KOPT-K1 (cell line): ENCODE measurements around the gene CDIP1.

ENCODE experiments used
- H3K27ac ChIP-seq: fragments of 200-600 bp; sonication (generic); 2 replicates; pipeline ENCODE4 v1.5.1; 2016; ENCODE audit warnings: antibody characterized with exemption, mild to moderate bottlenecking, low read depth, low read length; ENCODE audit not compliant: poor library complexity, severe bottlenecking
- H3K36me3 ChIP-seq: fragments of 200-600 bp; sonication (generic); 2 replicates; pipeline ENCODE4 v1.5.1; 2017; ENCODE audit warnings: antibody characterized with exemption, mild to moderate bottlenecking, low read length, moderate library complexity; ENCODE audit not compliant: insufficient read depth
- H3K9me3 ChIP-seq: fragments of 200-600 bp; sonication (generic); 2 replicates; pipeline ENCODE4 v1.5.1; 2017; ENCODE audit warnings: antibody characterized with exemption, low read length, mild to moderate bottlenecking; ENCODE audit not compliant: insufficient read depth, poor library complexity, severe bottlenecking

The CDIP1 gene

DNA sequence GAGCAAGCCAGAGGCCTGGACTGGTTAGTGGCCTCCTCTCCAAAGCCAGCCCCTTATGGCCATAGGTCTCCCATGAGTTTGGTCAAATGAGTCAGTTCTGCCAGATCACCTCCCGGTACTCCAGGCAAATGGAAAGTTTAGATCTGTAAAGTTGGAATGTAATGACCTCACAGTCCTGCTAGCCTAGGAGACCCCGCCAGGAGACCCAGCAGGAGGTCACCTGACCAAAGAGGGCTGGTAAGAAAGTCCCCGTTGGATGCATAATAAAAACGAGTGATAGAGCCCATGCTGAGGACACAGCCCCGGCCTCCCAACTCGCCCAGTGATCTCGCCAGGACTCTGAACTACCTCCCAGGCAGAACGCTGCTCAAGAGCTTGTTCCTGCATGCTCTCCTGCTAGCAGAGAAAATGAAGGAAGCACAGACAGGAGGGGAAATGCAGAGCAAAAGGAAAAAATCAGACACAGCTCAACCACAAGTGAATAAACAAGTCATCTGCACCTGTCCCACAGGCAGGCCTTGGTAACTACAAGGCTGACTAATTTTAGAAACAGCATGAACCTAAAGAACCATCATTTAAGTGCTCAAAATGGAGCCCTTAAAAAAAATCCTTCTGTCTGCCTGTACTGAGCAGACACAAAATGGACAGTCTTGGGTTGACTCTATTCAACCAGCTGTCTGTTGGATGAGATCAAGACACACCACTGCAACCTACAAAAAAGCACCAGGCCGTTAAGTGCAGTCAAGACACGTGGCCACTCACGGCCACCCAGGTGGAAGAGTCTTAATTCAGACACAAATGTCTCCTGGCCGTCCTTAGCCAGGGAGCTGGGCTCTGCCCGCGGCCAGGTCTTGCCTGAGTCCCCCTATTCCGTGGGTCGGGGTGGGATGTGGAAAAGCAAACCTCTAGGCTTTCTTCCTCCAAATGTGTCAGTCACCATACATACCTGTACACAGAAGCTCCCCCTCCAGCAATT, 9.2 kb downstream of the CDIP1 start:
- Histone ChIP-seq H3K36me3 (no peaks in the 10 kb centered on the region), H3K9me3 (no peaks in the 10 kb centered on the region), H3K27ac (peak overlapping the region; percentile 49)

DNA sequence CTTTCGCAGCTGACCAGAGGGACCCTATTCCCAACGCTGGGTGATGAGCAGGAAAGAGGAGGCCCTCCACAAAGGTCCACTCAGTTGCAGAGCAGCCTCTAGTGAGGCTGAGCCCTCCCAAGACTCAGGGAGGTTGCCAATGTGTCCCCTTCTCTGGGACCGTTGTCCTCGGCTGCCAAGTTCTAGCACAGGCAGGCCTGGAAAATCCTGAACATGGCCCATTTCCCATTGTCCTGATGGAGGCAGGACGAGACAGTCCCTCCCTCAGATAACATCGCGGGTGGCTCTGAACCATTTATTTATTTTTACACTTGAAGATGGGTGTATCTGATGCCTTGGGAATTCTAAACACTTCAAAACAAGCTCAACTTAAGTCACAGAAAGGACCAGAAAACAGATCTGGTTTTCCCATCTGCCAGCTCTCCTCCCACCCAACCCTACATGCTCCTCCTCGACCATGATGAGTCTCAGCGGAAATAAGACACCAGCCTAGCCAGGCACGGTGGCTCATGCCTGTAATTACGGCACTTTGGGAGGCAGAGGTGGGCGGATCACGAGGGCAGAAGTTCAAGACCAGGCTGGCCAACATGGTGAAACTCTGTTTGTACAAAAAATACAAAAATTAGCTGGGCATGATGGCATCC, 12.8 kb downstream of the CDIP1 start:
- H3K9me3 ChIP-seq: no peaks in the 10 kb centered on the region
- H3K36me3 ChIP-seq: no peaks in the 10 kb centered on the region
- no peak overlapping the region for H3K27ac ChIP-seq

DNA sequence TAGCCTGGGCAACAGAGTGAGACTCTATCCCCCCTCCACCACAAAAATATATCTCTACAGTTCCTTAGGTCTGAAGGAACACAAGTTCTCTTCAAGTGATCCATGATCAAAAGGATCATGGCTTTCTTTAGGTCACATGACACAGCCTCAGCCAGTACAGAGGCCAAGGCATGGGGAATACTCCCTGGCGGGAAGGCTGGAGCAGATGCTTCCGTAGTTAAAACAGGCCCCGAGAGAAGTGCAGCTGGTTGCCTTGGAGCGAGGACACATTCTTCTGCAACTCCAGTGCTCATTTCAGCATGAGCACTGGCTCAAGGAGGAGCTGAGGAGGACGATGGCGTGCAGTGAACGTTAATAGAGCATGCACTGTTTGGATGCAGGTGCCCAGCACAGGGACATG, 13.5 kb downstream of the CDIP1 start:
- no peaks in the 10 kb centered on the region for H3K9me3 ChIP-seq
- no peaks in the 10 kb centered on the region for H3K36me3 ChIP-seq
- no peak overlapping the region for H3K27ac ChIP-seq

DNA sequence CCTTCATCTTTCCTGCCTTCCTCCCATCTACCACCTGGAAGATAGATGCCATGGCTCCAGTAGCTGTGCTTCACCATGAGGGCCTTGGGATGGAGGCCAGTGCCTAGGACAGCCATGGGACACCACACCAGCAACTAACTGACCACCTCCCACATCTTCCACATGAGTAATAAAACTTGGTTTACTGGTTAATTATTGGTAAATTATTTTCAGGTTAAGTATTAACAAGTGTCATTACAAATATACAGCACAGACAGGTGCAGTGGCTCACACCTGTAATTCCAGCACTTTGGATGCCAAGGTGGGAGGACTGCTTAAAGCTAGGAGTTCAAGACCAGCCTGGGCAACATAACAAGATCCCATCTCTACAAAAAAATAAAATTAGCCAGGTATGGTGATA, 14.0 kb downstream of the CDIP1 start:
- no peaks in the 10 kb centered on the region for H3K9me3 ChIP-seq
- no peaks in the 10 kb centered on the region for H3K36me3 ChIP-seq
- H3K27ac ChIP-seq: no peak overlapping the region

DNA sequence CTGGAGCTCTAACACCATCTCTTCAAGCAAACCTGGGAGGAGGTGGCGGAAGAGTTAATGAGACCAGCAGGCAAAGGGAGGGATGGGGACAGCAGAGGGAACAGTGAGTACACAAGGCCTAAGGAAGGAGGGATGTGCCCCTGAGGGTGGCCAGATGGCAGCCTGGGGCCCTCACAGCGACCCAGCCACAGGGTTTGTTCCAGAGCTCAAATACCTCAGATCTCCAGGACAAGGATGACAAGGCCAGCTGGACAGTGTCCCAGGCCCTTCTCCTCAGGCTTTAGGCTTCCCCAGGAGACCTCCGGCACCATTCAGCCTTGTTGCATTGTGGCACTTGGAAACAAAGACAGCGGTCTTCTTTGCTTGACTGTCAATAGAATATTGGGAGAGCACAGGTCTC, 14.9 kb downstream of the CDIP1 start:
- Histone ChIP-seq H3K36me3 (no peaks in the 10 kb centered on the region), H3K27ac (no peak overlapping the region), H3K9me3 (no peaks in the 10 kb centered on the region)

DNA sequence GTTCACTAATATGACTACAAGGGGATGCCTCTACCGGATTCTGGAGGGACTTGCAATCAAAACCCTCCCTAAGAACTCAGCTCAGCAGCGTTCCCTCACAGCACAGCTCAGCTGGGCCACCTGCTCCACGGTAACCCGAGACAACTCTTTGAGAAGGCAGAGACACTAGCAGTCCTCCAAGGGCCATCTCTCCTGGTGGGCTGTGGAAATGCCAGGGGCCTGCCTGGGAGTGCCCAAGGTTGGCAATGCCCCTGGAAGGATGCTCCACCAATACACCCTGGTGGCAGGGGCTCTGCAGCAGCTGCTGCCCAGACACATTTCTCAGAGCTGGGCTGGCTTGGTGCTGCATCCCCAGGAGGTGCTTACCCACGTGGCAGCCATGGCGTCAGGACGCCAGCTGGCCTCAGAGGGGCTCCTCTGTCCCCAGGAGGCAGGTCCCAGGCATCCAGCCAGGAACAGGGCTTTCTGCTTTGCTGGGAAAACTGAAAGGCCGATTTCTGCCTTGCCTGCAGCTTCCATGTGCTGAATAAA, 16.5 kb downstream of the CDIP1 start:
- Histone ChIP-seq H3K36me3 (no peaks in the 10 kb centered on the region), H3K27ac (no peak overlapping the region), H3K9me3 (no peaks in the 10 kb centered on the region)

DNA sequence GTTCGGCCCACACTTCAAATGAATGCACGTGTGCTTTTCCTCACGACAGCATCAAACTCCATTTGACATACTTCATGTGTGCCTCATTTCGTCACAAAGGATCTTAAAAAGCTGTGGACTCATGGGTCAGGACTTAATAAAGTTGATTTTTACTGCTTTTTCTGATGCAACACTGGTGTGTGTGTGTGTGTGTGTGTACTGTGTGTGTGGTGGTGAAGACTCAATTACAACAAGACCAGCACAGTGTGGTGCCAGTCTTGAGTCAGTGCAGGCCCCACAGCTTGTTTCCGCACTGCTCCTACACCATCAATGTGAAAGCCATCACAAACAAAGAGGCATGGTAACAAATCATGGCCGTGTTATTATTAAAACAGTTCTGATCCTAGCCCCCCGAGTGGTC, 17.7 kb downstream of the CDIP1 start:
- Histone ChIP-seq H3K27ac (no peak overlapping the region), H3K36me3 (no peaks in the 10 kb centered on the region), H3K9me3 (no peaks in the 10 kb centered on the region)

DNA sequence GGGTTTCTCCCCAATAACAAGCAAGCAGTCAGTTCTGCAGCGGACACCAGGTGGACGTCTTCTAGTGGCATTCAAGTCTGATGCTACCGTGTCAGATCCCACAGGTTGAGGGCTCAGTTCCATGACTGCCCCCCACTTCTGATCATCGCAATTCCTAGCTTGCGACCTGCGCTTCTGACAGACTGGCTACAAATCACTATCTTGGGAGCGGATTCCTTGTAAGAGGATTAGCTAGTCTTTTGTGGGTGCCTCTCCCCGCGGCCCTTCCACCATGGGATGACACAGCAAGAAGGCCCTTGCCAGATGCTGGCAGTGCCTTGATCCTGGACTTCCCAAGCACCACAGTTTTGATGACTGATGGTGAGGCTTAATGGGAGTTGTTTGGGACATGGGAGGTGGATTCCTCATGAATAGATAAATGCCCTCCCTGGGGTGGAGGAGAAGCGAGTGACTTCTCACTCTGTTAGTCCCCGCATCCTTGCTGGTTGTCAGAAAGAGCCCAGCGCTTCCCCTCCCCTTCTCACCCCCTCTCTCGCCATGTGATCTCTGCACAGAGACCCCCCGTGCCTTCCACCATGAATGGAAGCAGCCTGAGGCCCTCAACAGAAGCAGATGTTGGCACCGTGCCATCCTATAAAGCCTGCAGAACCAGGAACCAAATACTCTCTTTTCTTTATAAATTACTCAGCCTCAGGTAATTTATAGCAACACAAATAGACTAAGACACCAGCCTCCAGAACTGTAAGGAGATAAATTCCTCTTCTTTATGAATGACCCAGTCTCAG, 19.1 kb downstream of the CDIP1 start:
- no peaks in the 10 kb centered on the region for H3K36me3 ChIP-seq
- no peaks in the 10 kb centered on the region for H3K9me3 ChIP-seq
- H3K27ac ChIP-seq: no peak overlapping the region

DNA sequence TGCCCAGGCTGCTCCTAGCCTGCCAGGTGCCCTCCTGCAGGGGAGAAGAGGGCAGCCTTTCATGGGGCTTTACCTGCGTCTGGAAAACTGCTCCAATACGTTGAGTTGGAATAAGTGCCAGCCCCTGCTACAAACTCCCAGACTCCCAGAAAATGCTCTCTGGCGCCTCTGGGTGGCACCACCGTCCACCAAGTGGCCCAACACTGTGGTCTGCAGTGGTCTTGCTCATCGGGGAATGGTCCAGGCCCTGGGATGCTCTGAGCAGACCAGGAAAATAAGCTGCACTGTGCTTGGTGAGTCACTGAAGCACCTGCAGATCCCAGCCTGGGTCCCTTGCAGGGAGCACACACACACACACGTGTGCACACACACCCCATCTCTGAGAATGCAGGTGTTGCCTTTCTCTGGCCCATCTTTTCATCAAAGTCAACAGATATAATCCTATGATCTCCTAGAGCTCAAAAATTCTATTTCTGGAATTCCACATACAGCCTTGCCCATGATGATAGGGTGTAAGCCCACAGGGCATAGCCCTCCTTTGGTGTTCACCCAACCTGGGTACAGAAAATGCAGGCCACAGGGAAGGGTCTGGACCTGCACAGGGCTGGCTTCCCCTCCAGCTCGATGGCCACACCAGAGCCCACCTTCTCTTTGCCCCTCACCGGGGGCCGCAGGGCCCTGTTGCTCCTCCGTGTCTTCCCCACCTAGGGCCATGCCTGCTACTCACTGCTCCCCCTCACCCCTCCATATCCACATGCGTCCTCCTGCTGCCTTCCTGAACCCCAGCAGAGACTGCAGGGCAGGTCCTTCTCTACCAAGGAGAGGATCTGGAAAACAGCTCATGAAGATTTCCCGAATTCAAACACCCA, 20.5 kb downstream of the CDIP1 start:
- H3K36me3 ChIP-seq: peaks cover 9% of the 10 kb centered on the region; the same call in 1 of the 2 replicates
- H3K27ac ChIP-seq: no peak overlapping the region
- H3K9me3 ChIP-seq: no peaks in the 10 kb centered on the region

DNA sequence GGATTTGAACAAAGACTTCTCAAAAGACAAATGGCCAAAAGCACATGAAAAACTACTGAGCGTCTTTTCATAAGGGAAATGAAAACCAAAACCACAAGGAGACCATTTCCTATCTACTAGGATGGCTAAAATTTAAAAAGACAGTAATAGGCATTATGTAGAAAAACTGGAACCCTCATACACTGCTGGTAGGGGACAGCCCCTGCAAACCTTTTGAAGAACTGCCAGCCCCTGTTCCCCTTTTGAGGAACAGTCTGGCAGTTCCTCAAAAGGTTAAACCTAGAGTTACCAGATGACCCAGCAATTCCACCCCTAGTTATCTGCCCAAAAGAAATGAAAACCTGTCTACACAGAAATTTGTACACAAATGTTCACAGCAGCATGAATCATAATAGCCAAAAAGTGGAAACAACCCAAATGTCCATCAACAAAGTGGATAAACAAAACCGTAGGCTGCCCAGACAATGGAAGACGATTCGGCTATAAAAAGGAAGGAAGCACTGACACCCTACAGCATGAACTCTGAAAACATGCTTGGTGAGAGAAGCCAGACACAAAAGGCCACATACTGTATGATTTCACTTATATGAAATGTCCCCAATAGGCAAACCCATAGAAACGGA, 22.9 kb downstream of the CDIP1 start:
- Histone ChIP-seq H3K36me3 (peaks cover 32% of the 10 kb centered on the region), H3K27ac (peak overlapping the region; percentile 53), H3K9me3 (no peaks in the 10 kb centered on the region)

DNA sequence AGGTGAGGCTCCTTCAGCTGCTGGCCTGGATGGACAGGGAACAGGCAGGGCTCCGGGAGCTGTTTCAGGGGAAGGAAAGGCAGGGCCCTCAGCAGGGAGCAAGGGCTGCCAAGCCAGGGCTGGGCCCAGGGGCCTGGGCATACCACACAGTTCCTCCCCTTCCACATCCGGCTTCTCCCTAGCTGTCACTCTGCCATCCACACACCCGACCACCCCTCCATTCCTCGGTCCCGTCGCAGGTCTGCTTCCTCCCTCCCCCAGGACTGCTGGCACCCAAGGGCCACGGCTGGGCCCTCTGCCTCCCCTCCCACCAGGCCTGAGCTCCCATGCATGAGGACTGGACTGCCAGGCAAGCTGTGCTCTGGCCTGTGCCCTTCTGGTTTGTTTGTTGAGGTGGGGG, 24.0 kb downstream of the CDIP1 start:
- H3K27ac ChIP-seq: peak overlapping the region; percentile 53
- no peaks in the 10 kb centered on the region for H3K9me3 ChIP-seq
- peaks cover 42% of the 10 kb centered on the region for H3K36me3 ChIP-seq

DNA sequence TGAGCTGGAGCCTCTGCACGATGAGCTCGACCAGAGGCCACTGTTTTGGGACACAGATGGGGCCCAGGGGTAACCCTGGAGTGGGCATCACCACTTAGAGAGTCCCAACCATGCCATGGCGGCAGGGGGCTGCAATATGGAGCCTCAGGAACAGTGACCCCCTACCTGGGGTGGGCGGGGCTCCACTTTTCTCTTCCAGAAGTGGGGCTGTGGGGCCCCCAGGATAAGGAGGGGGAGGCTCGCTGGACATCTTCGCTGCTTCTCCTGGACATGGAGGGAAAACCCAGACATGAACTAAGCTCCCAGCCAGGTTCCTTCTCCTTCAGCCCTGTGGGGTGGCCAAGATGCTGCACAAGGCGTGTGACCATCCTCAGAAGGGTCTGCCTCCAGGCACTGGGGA, 24.7 kb downstream of the CDIP1 start:
- Histone ChIP-seq H3K36me3 (peaks cover 49% of the 10 kb centered on the region), H3K9me3 (no peaks in the 10 kb centered on the region), H3K27ac (peak overlapping the region; percentile 53)

DNA sequence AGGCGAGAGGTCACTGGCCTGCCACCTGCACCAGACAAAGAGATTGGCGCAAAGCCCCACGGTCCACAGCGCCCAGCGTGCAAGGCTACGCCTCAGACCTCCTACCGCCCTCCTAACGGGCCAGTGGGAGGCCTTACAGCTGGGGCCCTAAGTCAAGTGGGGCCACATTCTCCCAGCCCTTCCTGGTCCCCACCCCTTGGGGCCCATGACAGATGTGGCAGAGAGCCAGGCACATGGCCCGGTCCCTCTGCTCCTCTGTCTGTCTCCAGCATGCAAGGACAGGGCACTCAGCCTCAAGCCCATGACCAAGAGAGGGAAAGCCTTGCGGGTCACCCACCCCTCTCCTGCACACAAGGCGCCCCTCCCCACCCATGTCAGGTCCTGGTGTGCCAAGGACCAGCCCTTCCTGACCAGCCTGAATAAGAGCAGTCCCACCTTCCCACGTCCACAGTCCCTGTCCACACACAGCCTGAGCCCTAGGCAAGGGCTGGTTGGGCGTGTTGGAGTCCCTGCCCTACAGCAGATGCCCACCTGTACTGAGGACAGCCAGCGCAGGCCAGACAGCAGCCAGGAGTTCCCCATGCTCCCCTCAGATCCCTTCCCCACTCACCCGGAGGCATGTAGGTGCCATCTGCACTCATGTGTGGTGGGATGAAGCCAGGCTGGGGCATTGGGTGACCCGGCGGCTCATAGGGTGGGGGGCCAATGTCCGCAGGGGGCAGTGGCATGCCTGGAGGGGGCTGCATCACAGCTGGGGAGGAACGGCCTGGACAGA, 25.3 kb downstream of the CDIP1 start:
- Histone ChIP-seq H3K36me3 (peaks cover 55% of the 10 kb centered on the region), H3K27ac (no peak overlapping the region), H3K9me3 (no peaks in the 10 kb centered on the region)
